KMS-11 (cell line): ENCODE results near the gene PCNX2.
A peak's percentile ranks its signal among the peaks of the same experiment; 100 is the strongest.

Source experiments
- H2AFZ ChIP-seq: fragments of 200-600 bp; sonication (generic); 2 replicates; pipeline ENCODE4 v1.6.1; 2016; ENCODE audit warnings: antibody characterized with exemption, mixed run types, low read depth
- H3K27ac ChIP-seq: fragments of 200-600 bp; sonication (generic); 2 replicates; pipeline ENCODE4 v1.6.1; 2016; ENCODE audit warnings: mild to moderate bottlenecking, mixed run types
- H3K27me3 ChIP-seq: fragments of 200-600 bp; sonication (generic); 2 replicates; pipeline ENCODE4 v1.6.1; 2017; ENCODE audit warnings: mild to moderate bottlenecking, low read depth, mixed run types, moderate library complexity; ENCODE audit not compliant: insufficient read depth
- H3K36me3 ChIP-seq: fragments of 200-600 bp; sonication (generic); 2 replicates; pipeline ENCODE4 v1.6.1; 2017; ENCODE audit warnings: mild to moderate bottlenecking, mixed run types; ENCODE audit not compliant: insufficient read depth
- H3K4me1 ChIP-seq: fragments of 200-600 bp; sonication (generic); 2 replicates; pipeline ENCODE4 v1.6.1; 2016; ENCODE audit warnings: mild to moderate bottlenecking, low read depth, mixed run types; ENCODE audit not compliant: poor library complexity, severe bottlenecking
- H3K4me2 ChIP-seq: fragments of 200-600 bp; sonication (generic); 2 replicates; pipeline ENCODE4 v1.7.0; 2016; ENCODE audit warnings: mild to moderate bottlenecking, mixed run types
- H3K4me3 ChIP-seq: fragments of 200-600 bp; sonication (generic); IDR thresholded peaks from 2 replicates; pipeline ENCODE4 v1.6.1; 2017; ENCODE audit warnings: low read depth, low read length, mixed read lengths; ENCODE audit not compliant: insufficient read depth
- H3K79me2 ChIP-seq: fragments of 200-600 bp; sonication (generic); 2 replicates; pipeline ENCODE4 v1.6.1; 2016; ENCODE audit warnings: low read depth, mixed run types; ENCODE audit not compliant: insufficient read depth
- H3K9ac ChIP-seq: fragments of 200-600 bp; sonication (generic); 2 replicates; pipeline ENCODE4 v1.6.1; 2016; ENCODE audit warnings: mild to moderate bottlenecking, mixed run types
- H4K20me1 ChIP-seq: fragments of 200-600 bp; sonication (generic); 2 replicates; pipeline ENCODE4 v1.6.1; 2016; ENCODE audit warnings: mild to moderate bottlenecking, mixed run types; ENCODE audit not compliant: insufficient read depth
- TF ChIP-seq, protein P1 (sequence below): fragments of 200-600 bp; sonication (generic); conservative IDR thresholded peaks from 2 replicates; pipeline ENCODE4 v1.6.1; 2017; ENCODE audit warnings: low read depth, mild to moderate bottlenecking, antibody characterized with exemption, low read length, moderate library complexity, mixed read lengths

PCNX2 gene

DNA sequence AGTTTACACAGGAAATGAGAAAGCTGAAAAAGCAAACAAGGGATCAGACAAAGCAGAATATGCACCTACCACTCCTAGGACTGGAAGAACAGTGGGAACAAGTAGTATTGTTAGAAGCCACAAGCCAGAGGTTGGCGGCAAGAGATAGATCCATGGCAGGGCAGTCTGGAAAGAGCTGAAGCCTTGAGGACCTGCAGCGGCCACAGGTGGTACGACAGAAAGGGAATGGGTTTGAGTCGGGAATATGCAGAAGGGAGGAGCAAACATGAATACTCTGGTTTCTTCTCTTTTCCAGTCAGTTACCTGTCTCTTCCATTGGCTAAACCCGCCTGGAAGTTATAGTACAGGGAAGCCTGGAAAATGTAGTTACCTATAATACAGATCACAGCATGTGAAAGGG is 3.9 kb upstream of the PCNX2 start:
- Histone ChIP-seq H3K79me2 (no peaks in the 10 kb centered on the region), H2AFZ (no peak overlapping the region), H3K4me2 (no peak overlapping the region), H3K36me3 (no peaks in the 10 kb centered on the region), H4K20me1 (no peaks in the 10 kb centered on the region), H3K27ac (no peak overlapping the region), H3K4me3 (no peak overlapping the region), H3K27me3 (no peaks in the 10 kb centered on the region), H3K4me1 (peaks cover 12% of the 10 kb centered on the region), H3K9ac (no peak overlapping the region)
- TF ChIP-seq, protein P1, sequence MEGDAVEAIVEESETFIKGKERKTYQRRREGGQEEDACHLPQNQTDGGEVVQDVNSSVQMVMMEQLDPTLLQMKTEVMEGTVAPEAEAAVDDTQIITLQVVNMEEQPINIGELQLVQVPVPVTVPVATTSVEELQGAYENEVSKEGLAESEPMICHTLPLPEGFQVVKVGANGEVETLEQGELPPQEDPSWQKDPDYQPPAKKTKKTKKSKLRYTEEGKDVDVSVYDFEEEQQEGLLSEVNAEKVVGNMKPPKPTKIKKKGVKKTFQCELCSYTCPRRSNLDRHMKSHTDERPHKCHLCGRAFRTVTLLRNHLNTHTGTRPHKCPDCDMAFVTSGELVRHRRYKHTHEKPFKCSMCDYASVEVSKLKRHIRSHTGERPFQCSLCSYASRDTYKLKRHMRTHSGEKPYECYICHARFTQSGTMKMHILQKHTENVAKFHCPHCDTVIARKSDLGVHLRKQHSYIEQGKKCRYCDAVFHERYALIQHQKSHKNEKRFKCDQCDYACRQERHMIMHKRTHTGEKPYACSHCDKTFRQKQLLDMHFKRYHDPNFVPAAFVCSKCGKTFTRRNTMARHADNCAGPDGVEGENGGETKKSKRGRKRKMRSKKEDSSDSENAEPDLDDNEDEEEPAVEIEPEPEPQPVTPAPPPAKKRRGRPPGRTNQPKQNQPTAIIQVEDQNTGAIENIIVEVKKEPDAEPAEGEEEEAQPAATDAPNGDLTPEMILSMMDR = no peak

DNA sequence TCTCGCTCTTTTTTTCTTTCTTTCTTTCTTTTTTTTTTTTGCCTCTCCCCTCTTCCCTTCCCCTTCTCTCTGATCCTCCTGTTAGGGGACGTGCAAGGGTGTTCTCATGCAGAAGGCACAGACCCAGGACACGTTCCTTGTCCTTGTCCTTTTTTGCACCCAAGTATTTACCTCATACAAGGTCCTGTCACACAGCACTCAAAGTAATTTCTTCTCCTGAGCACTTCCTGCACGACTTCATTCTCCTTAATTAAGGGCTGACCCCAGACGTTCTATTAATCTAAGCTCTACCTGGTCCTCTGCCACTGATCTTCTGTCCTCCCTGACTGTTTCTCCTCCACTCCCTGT is 424 bp upstream of the PCNX2 start:
- H3K27ac ChIP-seq = no peak overlapping the region
- peak overlapping the region; percentile 97 for H2AFZ ChIP-seq
- peak overlapping the region; percentile 76 for H3K4me3 ChIP-seq
- H3K36me3 ChIP-seq = no peaks in the 10 kb centered on the region
- peak overlapping the region; percentile 98 for H3K4me2 ChIP-seq
- H3K4me1 ChIP-seq = peaks cover 13% of the 10 kb centered on the region
- H3K27me3 ChIP-seq = no peaks in the 10 kb centered on the region
- peak overlapping the region; percentile 42; the same call in 1 of the 2 replicates for H3K9ac ChIP-seq
- TF ChIP-seq, protein P1 = no peak
- no peaks in the 10 kb centered on the region for H3K79me2 ChIP-seq
- H4K20me1 ChIP-seq = no peaks in the 10 kb centered on the region

DNA sequence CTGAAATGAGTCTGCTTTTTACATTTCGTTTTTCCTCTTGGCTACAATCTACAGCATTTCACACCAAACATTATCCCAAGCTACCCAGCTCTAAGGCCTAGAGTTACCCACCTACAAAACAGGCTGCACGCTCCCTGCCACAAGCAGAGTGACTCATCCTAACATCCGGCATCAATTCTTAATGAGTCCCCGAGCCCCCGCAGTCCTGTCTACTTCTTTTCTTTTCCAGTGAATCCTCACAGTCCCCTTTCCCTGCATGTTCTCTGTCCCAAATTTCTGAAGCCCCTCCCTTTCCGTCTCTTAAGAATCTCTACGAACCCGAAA is 650 bp downstream of the PCNX2 start:
- Histone ChIP-seq H2AFZ (peak overlapping the region; percentile 97), H3K27ac (no peak overlapping the region), H3K4me1 (peaks cover 13% of the 10 kb centered on the region), H3K79me2 (no peaks in the 10 kb centered on the region), H3K4me3 (peak overlapping the region; percentile 92), H4K20me1 (no peaks in the 10 kb centered on the region), H3K9ac (peak overlapping the region; percentile 42; the same call in 1 of the 2 replicates), H3K4me2 (peak overlapping the region; percentile 98), H3K36me3 (no peaks in the 10 kb centered on the region), H3K27me3 (no peaks in the 10 kb centered on the region)
- TF ChIP-seq, protein P1 = no peak

DNA sequence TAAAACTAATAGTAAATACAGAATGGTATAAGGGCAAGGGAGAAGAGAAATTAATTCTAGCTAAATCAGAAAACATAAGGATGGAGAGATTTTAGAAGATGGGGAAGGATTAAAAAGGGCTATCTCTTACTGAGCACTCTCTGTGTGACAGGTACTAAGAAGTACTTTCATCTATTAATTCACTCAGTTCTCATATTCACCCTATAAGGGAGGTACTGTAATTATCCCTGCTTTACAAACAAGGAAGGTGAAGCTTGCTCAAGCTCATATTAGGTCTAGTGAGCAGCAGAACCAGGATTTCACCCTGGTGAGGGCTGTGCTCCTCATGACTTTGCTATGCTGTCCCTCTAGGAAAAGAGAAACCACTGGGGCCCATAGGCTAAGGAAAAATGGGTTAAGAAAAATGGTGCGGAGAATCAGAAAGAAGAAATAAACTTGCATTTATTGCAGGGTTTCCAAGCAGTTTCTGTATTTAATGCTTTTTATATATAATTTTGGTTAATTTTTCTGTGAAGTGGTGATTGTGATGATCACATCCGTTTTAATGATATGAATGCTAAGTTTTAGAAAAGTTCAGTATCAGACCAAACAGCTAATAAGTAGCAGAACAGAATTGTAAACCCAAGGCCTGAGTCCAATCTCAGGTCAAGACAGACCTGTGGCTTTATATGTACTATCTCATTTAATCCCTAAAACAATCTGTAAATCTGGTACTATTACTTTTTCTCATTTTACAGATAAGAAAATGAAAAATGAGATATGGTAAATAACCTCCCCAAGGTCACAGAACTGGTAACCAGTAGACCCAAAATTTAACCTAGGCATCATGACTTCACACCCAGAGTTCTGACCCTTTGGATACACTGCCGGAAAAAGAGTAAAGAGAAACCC is 1.7 kb downstream of the PCNX2 start:
- Histone ChIP-seq H4K20me1 (no peaks in the 10 kb centered on the region), H3K4me1 (peaks cover 13% of the 10 kb centered on the region), H2AFZ (no peak overlapping the region), H3K27ac (no peak overlapping the region), H3K36me3 (no peaks in the 10 kb centered on the region), H3K4me2 (no peak overlapping the region), H3K9ac (no peak overlapping the region), H3K79me2 (no peaks in the 10 kb centered on the region), H3K27me3 (no peaks in the 10 kb centered on the region), H3K4me3 (no peak overlapping the region)
- TF ChIP-seq, protein P1 = no peak
